Activated gamma-delta T cell treated with anti-CD3 and anti-CD28 coated beads, Interleukin-2, amount 50 U/mL, for 16 hours (primary cell): ENCODE results near the gene SYNCRIP.
"Not testable (repeated sequence)": the region's sequence is repeated elsewhere in the genome, so short reads cannot be mapped to it uniquely, and the experiment has no call there.

Experiments used
- DNase-seq: peaks from one replicate; pipeline ENCODE4 v3.0.0-alpha.2; 2020; ENCODE audit warnings: low read depth

SYNCRIP gene

GRCh38 chr6:85593438-85594196 is 49.1 kb downstream of the SYNCRIP start, which contains the start of gene SNX14:
Gene SNX14 (minus strand): TSS chr6:85593858. CDS start chr6:85593718, 140 bp downstream.
- peak; percentile 64 for DNase-seq

GRCh38 chr6:85592033-85592432 is 50.7 kb downstream of the SYNCRIP start:
- no peak for DNase-seq

GRCh38 chr6:85591207-85591606 is 51.5 kb downstream of the SYNCRIP start:
- DNase-seq, result no peak

GRCh38 chr6:85585741-85586140 is 56.9 kb downstream of the SYNCRIP start:
- DNase-seq, result no peak

- not testable (repeated sequence) for DNase-seq
These were observed 59.9 kb downstream of the SYNCRIP start for GRCh38 chr6:85582832-85583231.

GRCh38 chr6:85581572-85581971 is 61.1 kb downstream of the SYNCRIP start:
- DNase-seq, result no peak

- DNase-seq, result no peak
These were observed 61.8 kb downstream of the SYNCRIP start for GRCh38 chr6:85580878-85581267.

- DNase-seq, result no peak
These were observed 62.4 kb downstream of the SYNCRIP start for GRCh38 chr6:85580118-85580877.

GRCh38 chr6:85579581-85579980 is 63.1 kb downstream of the SYNCRIP start:
- DNase-seq, result no peak

GRCh38 chr6:85576476-85576875 is 66.2 kb downstream of the SYNCRIP start:
- no peak for DNase-seq

- no peak for DNase-seq
These were observed 67.6 kb downstream of the SYNCRIP start for GRCh38 chr6:85574932-85575598.

GRCh38 chr6:85569323-85569722 is 73.4 kb downstream of the SYNCRIP start:
- DNase-seq, result no peak

- no peak for DNase-seq
These were observed 74.3 kb downstream of the SYNCRIP start for GRCh38 chr6:85568411-85568810.

- DNase-seq, result no peak
These were observed 77.0 kb downstream of the SYNCRIP start for GRCh38 chr6:85565736-85566135.

- not testable (repeated sequence) for DNase-seq
These were observed 78.5 kb downstream of the SYNCRIP start for GRCh38 chr6:85564223-85564622.
